Activated CD8-positive, alpha-beta memory T cell treated with anti-CD3 and anti-CD28 coated beads, Interleukin-2, amount 10 ng/mL, durations not matched to agents 7 days and 5 days (primary cell): ENCODE data around the gene ARHGAP15. TPM values are rescaled to one million over a fixed set of nuclear protein-coding genes. Genes with fewer than 3 reads are reported as not detected.

Source experiments
- ATAC-seq: fragments of 150-1000 bp; cut with Tn5 transposase; one replicate; pipeline ENCODE4 v1.10.0; 2021; ENCODE audit warnings: moderate library complexity
- CTCF ChIA-PET: fragments of 350-600 bp; sonication (Branson Sonifier 250); formaldehyde crosslinking; loops from one replicate; lab custom pipeline; 2021; ENCODE audit warnings: antibody characterized with exemption; lab: Charles Lee
- DNase-seq: peaks from one replicate; pipeline ENCODE4 v3.0.0-alpha.2; 2020
- H3K27ac Mint-ChIP-seq: one replicate; pipeline ENCODE4 v1.8.0; 2021; ENCODE audit warnings: mild to moderate bottlenecking, mixed read lengths
- H3K27me3 Mint-ChIP-seq: one replicate; pipeline ENCODE4 v1.8.0; 2021; ENCODE audit warnings: mixed read lengths
- H3K36me3 Mint-ChIP-seq: one replicate; pipeline ENCODE4 v1.8.0; 2021; ENCODE audit warnings: mild to moderate bottlenecking, mixed read lengths
- H3K4me1 Mint-ChIP-seq: one replicate; pipeline ENCODE4 v1.8.0; 2021; ENCODE audit warnings: mixed read lengths
- H3K4me3 Mint-ChIP-seq: one replicate; pipeline ENCODE4 v1.8.0; 2021; ENCODE audit warnings: mild to moderate bottlenecking, moderate library complexity, mixed read lengths
- H3K9me3 Mint-ChIP-seq: one replicate; pipeline ENCODE4 v1.8.0; 2022; ENCODE audit warnings: low read depth, mixed read lengths
- total RNA-seq, 2 experiments: library from RNA; stranded (reverse); gene quantifications; one replicate each; pipeline ENCODE4 v1.2.3, GENCODE V29; 2021

ARHGAP15 gene
- total RNA-seq, 2 experiments from 2014 or later: 101 to 152 TPM

GRCh38 chr2:143263066-143263625 is 133.9 kb downstream of the ARHGAP15 start:
- Mint-ChIP-seq H3K27me3 (no peaks in the 10 kb centered on the region), H3K4me1 (peaks cover 46% of the 10 kb centered on the region), H3K9me3 (peaks cover 7% of the 10 kb centered on the region), H3K4me3 (no peak overlapping the region), H3K36me3 (peaks cover 45% of the 10 kb centered on the region), H3K27ac (peak overlapping the region; percentile 98)
- no peak for DNase-seq
- no peak for ATAC-seq
- CTCF ChIA-PET: interaction anchor here (0.8 to 3.0 kb wide), 6 partner anchors 14 to 137 kb away, joined by 3 to 17 read pairs (median 6); no protein-coding TSS in a partner anchor

- Mint-ChIP-seq H3K27ac (no peak overlapping the region), H3K4me1 (peaks cover 33% of the 10 kb centered on the region), H3K36me3 (peaks cover 48% of the 10 kb centered on the region), H3K27me3 (no peaks in the 10 kb centered on the region), H3K4me3 (no peak overlapping the region), H3K9me3 (peaks cover 7% of the 10 kb centered on the region)
- no peak for DNase-seq
- CTCF ChIA-PET: interaction anchor here (0.6 to 2.1 kb wide), 6 partner anchors 11 to 154 kb away, joined by 3 to 5 read pairs (median 4); no protein-coding TSS in a partner anchor
- no peak for ATAC-seq
Measured at GRCh38 chr2:143264851-143265250, 135.6 kb downstream of the ARHGAP15 start.

GRCh38 chr2:143279672-143280071 is 150.5 kb downstream of the ARHGAP15 start:
- CTCF ChIA-PET: interaction anchor here (0.5 to 1.8 kb wide), 6 partner anchors 8 to 38 kb away, joined by 3 to 6 read pairs (median 5); no protein-coding TSS in a partner anchor
- H3K27ac Mint-ChIP-seq: no peak overlapping the region
- H3K27me3 Mint-ChIP-seq: no peaks in the 10 kb centered on the region
- no peaks in the 10 kb centered on the region for H3K9me3 Mint-ChIP-seq
- peaks cover 25% of the 10 kb centered on the region for H3K4me1 Mint-ChIP-seq
- no peak overlapping the region for H3K4me3 Mint-ChIP-seq
- DNase-seq (no peak), ATAC-seq (no peak)
- H3K36me3 Mint-ChIP-seq: peaks cover 25% of the 10 kb centered on the region

GRCh38 chr2:143280097-143280757 is 151.0 kb downstream of the ARHGAP15 start:
- no peaks in the 10 kb centered on the region for H3K27me3 Mint-ChIP-seq
- peaks cover 25% of the 10 kb centered on the region for H3K4me1 Mint-ChIP-seq
- no peak overlapping the region for H3K4me3 Mint-ChIP-seq
- no peaks in the 10 kb centered on the region for H3K9me3 Mint-ChIP-seq
- DNase-seq (no peak), ATAC-seq (no peak)
- H3K36me3 Mint-ChIP-seq: peaks cover 20% of the 10 kb centered on the region
- H3K27ac Mint-ChIP-seq: no peak overlapping the region
- CTCF ChIA-PET: interaction anchor here (0.5 to 1.8 kb wide), 5 partner anchors 9 to 38 kb away, joined by 3 to 5 read pairs (median 5); no protein-coding TSS in a partner anchor

GRCh38 chr2:143282684-143283083 is 153.5 kb downstream of the ARHGAP15 start:
- H3K4me3 Mint-ChIP-seq: no peak overlapping the region

GRCh38 chr2:143284087-143284675 is 155.0 kb downstream of the ARHGAP15 start:
- no peaks in the 10 kb centered on the region for H3K27me3 Mint-ChIP-seq
- H3K4me1 Mint-ChIP-seq: peaks cover 11% of the 10 kb centered on the region
- peak; percentile 69 for ATAC-seq
- peaks cover 23% of the 10 kb centered on the region for H3K36me3 Mint-ChIP-seq
- CTCF ChIA-PET: interaction anchor here (0.8 to 2.3 kb wide), 30 partner anchors 9 to 1248 kb away, joined by 3 to 11 read pairs (median 4); no protein-coding TSS in a partner anchor
- no peaks in the 10 kb centered on the region for H3K9me3 Mint-ChIP-seq
- H3K27ac Mint-ChIP-seq: peak overlapping the region; percentile 9
- peak; percentile 46 for DNase-seq
- H3K4me3 Mint-ChIP-seq: no peak overlapping the region

More at GRCh38 chr2:143282684-143283083, 153.5 kb downstream of the ARHGAP15 start:
- DNase-seq (no peak), ATAC-seq (no peak)
- H3K36me3 Mint-ChIP-seq: peaks cover 21% of the 10 kb centered on the region
- no peak overlapping the region for H3K27ac Mint-ChIP-seq
- CTCF ChIA-PET: interaction anchor here (1.8 to 2.3 kb wide), 2 partner anchors 18 to 20 kb away, joined by 5 to 10 read pairs; no protein-coding TSS in a partner anchor
- no peaks in the 10 kb centered on the region for H3K9me3 Mint-ChIP-seq
- peaks cover 12% of the 10 kb centered on the region for H3K4me1 Mint-ChIP-seq
- H3K27me3 Mint-ChIP-seq: no peaks in the 10 kb centered on the region

GRCh38 chr2:143289025-143289424 is 159.8 kb downstream of the ARHGAP15 start:
- H3K4me1 Mint-ChIP-seq: no peaks in the 10 kb centered on the region
- no peak overlapping the region for H3K27ac Mint-ChIP-seq

GRCh38 chr2:143290221-143290620 is 161.0 kb downstream of the ARHGAP15 start:
- no peak overlapping the region for H3K4me3 Mint-ChIP-seq
- no peak for ATAC-seq
- CTCF ChIA-PET: interaction anchor here (1.0 kb wide), 1 partner anchor 9 kb away, joined by 3 read pairs; no protein-coding TSS in a partner anchor
- H3K36me3 Mint-ChIP-seq: peaks cover 20% of the 10 kb centered on the region
- H3K27ac Mint-ChIP-seq: no peak overlapping the region
- H3K9me3 Mint-ChIP-seq: no peaks in the 10 kb centered on the region
- no peaks in the 10 kb centered on the region for H3K4me1 Mint-ChIP-seq
- H3K27me3 Mint-ChIP-seq: no peaks in the 10 kb centered on the region
- no peak for DNase-seq

More at GRCh38 chr2:143289025-143289424, 159.8 kb downstream of the ARHGAP15 start:
- CTCF ChIA-PET: interaction anchor here (1.0 kb wide), 1 partner anchor 8 kb away, joined by 3 read pairs; no protein-coding TSS in a partner anchor
- Mint-ChIP-seq H3K4me3 (no peak overlapping the region), H3K9me3 (no peaks in the 10 kb centered on the region), H3K27me3 (no peaks in the 10 kb centered on the region), H3K36me3 (peaks cover 20% of the 10 kb centered on the region)
- no peak for DNase-seq
- ATAC-seq: no peak

- H3K4me3 Mint-ChIP-seq: no peak overlapping the region
- ATAC-seq: no peak
- no peaks in the 10 kb centered on the region for H3K27me3 Mint-ChIP-seq
- peaks cover 16% of the 10 kb centered on the region for H3K36me3 Mint-ChIP-seq
- DNase-seq: no peak
- CTCF ChIA-PET: interaction anchor here (1.9 kb wide), 1 partner anchor 10 kb away, joined by 11 read pairs; no protein-coding TSS in a partner anchor
- H3K4me1 Mint-ChIP-seq: peaks cover 3% of the 10 kb centered on the region
- H3K9me3 Mint-ChIP-seq: no peaks in the 10 kb centered on the region
- H3K27ac Mint-ChIP-seq: no peak overlapping the region
Measured at GRCh38 chr2:143294068-143294467, 164.8 kb downstream of the ARHGAP15 start.

GRCh38 chr2:143296089-143296488 is 166.9 kb downstream of the ARHGAP15 start:
- Mint-ChIP-seq H3K4me3 (no peak overlapping the region), H3K27ac (no peak overlapping the region), H3K36me3 (peaks cover 26% of the 10 kb centered on the region), H3K27me3 (no peaks in the 10 kb centered on the region), H3K4me1 (peaks cover 3% of the 10 kb centered on the region), H3K9me3 (peaks cover 2% of the 10 kb centered on the region)
- no peak for ATAC-seq
- DNase-seq: no peak
- CTCF ChIA-PET: interaction anchor here (1.0 kb wide), 1 partner anchor 15 kb away, joined by 3 read pairs; no protein-coding TSS in a partner anchor

GRCh38 chr2:143297182-143297581 is 168.0 kb downstream of the ARHGAP15 start:
- DNase-seq (no peak), ATAC-seq (peak; percentile 36)
- H3K27ac Mint-ChIP-seq: no peak overlapping the region
- peaks cover 2% of the 10 kb centered on the region for H3K9me3 Mint-ChIP-seq
- no peaks in the 10 kb centered on the region for H3K27me3 Mint-ChIP-seq
- CTCF ChIA-PET: no interaction called here
- H3K36me3 Mint-ChIP-seq: peaks cover 26% of the 10 kb centered on the region
- H3K4me1 Mint-ChIP-seq: peaks cover 3% of the 10 kb centered on the region
- no peak overlapping the region for H3K4me3 Mint-ChIP-seq

- peaks cover 26% of the 10 kb centered on the region for H3K36me3 Mint-ChIP-seq
- H3K4me1 Mint-ChIP-seq: peaks cover 3% of the 10 kb centered on the region
- no peak overlapping the region for H3K27ac Mint-ChIP-seq
- H3K9me3 Mint-ChIP-seq: peaks cover 2% of the 10 kb centered on the region
- ATAC-seq (no peak), DNase-seq (no peak)
- no peak overlapping the region for H3K4me3 Mint-ChIP-seq
- no peaks in the 10 kb centered on the region for H3K27me3 Mint-ChIP-seq
- CTCF ChIA-PET: interaction anchor here (1.8 kb wide), 1 partner anchor 17 kb away, joined by 4 read pairs; no protein-coding TSS in a partner anchor
Measured at GRCh38 chr2:143300536-143300935, 171.3 kb downstream of the ARHGAP15 start.

- DNase-seq (no peak), ATAC-seq (no peak)
- Mint-ChIP-seq H3K27me3 (no peaks in the 10 kb centered on the region), H3K36me3 (peaks cover 7% of the 10 kb centered on the region), H3K4me3 (no peak overlapping the region), H3K27ac (no peak overlapping the region), H3K9me3 (no peaks in the 10 kb centered on the region), H3K4me1 (no peaks in the 10 kb centered on the region)
- CTCF ChIA-PET: no interaction called here
Measured at GRCh38 chr2:143311426-143311825, 182.2 kb downstream of the ARHGAP15 start.
